PC-9 (cell line): ENCODE measurements around the gene MYO1G. TPM values are rescaled to one million over a fixed set of nuclear protein-coding genes. Genes with fewer than 3 reads are reported as not detected.

Experiments used
- BruUV-seq: library from RNA; stranded (reverse); fragments of 400-500 nt; replicated peaks from 2 replicates; lab custom pipeline; 2021; lab: Mats Ljungman, UMichigan
- CTCF ChIA-PET: fragments of 300-600 bp; sonication (Branson Sonifier 250); formaldehyde crosslinking; loops from one replicate; lab custom pipeline; 2022; ENCODE audit warnings: antibody characterized with exemption; lab: Charles Lee
- POLR2A ChIA-PET: fragments of 300-600 bp; sonication (Branson Sonifier 250); formaldehyde crosslinking; loops from one replicate; lab custom pipeline; 2022; ENCODE audit warnings: antibody characterized with exemption; ENCODE audit not compliant: unreplicated experiment; lab: Charles Lee
- DNase-seq, 2 experiments: peaks; one replicate each; pipeline versions ENCODE4 v3.0.0 to v3.0.0-alpha.2; 2015 to 2022; ENCODE audit warnings: mixed read lengths in 1 of 2
- H2AFZ ChIP-seq: fragments of 200-600 bp; sonication (generic); 2 replicates; pipeline ENCODE4 v1.8.1; 2017; ENCODE audit warnings: antibody characterized with exemption
- H3F3A ChIP-seq: fragments of 200-600 bp; sonication (generic); 2 replicates; pipeline ENCODE4 v1.8.1; 2017; ENCODE audit warnings: antibody characterized with exemption, mild to moderate bottlenecking, low read depth; ENCODE audit not compliant: insufficient read depth
- H3K27ac ChIP-seq: fragments of 200-600 bp; sonication (generic); 2 replicates; pipeline ENCODE4 v1.6.1; 2016; ENCODE audit warnings: mixed run types
- H3K27me3 ChIP-seq: fragments of 200-600 bp; sonication (generic); 2 replicates; pipeline ENCODE4 v1.6.1; 2016; ENCODE audit warnings: low read depth, mixed run types; ENCODE audit not compliant: insufficient read depth
- H3K36me3 ChIP-seq: fragments of 200-600 bp; sonication (generic); 2 replicates; pipeline ENCODE4 v1.6.1; 2016; ENCODE audit warnings: low read depth, mixed run types
- H3K4me1 ChIP-seq: fragments of 200-600 bp; sonication (generic); replicated peaks from 2 replicates; pipeline ENCODE4 v1.6.1; 2016; ENCODE audit warnings: mixed run types; ENCODE audit not compliant: insufficient read depth
- H3K4me2 ChIP-seq: fragments of 200-600 bp; sonication (generic); 2 replicates; pipeline ENCODE4 v1.6.1; 2017; ENCODE audit warnings: mixed run types
- H3K4me3 ChIP-seq: fragments of 200-600 bp; sonication (generic); 2 replicates; pipeline ENCODE4 v1.6.1; 2016; ENCODE audit warnings: mixed run types
- H3K79me2 ChIP-seq: fragments of 200-600 bp; sonication (generic); 2 replicates; pipeline ENCODE4 v1.6.1; 2017; ENCODE audit warnings: low read depth, mixed run types
- H3K9me2 ChIP-seq: fragments of 200-600 bp; sonication (generic); 2 replicates; pipeline ENCODE4 v1.8.1; 2017; ENCODE audit warnings: mild to moderate bottlenecking; ENCODE audit not compliant: insufficient read depth
- H3K9me3 ChIP-seq: fragments of 200-600 bp; sonication (generic); 2 replicates; pipeline ENCODE4 v1.8.1; 2016; ENCODE audit warnings: low read depth; ENCODE audit not compliant: insufficient read depth
- H4K20me1 ChIP-seq: fragments of 200-600 bp; sonication (generic); 2 replicates; pipeline ENCODE4 v1.8.1; 2017; ENCODE audit not compliant: insufficient read depth
- CTCF ChIP-seq: fragments of 200-600 bp; sonication (generic); conservative IDR thresholded peaks from 2 replicates; pipeline ENCODE4 v1.6.1; 2017; ENCODE audit warnings: mixed run types, antibody characterized with exemption, mild to moderate bottlenecking, moderate library complexity
- EZH2 ChIP-seq: fragments of 200-600 bp; sonication (generic); IDR thresholded peaks from 2 replicates; pipeline ENCODE4 v1.8.0; 2017; ENCODE audit warnings: antibody characterized with exemption, low read depth
- intact Hi-C: fragments of 100-400 bp; cut with micrococcal nuclease; formaldehyde crosslinking; loops from one replicate; pipeline ENCODE4 v1.10.0; 2022; ENCODE audit not compliant: unreplicated experiment
- total RNA-seq: library from RNA; stranded (reverse); gene quantifications from 2 replicates; pipeline ENCODE4 v1.2.3, GENCODE V29; 2021

Gene MYO1G
- total RNA-seq, 1 experiment from 2014 or later = 0.24 TPM

GRCh38 chr7:44961844-44962482 is 16.9 kb downstream of the MYO1G start:
- Histone ChIP-seq H3K36me3 (no peaks in the 10 kb centered on the region), H3K4me3 (no peak overlapping the region), H3K27ac (no peak overlapping the region), H3K4me1 (peaks cover 16% of the 10 kb centered on the region), H3F3A (peaks cover 12% of the 10 kb centered on the region; the same call in 1 of the 2 replicates), H3K79me2 (no peaks in the 10 kb centered on the region), H4K20me1 (no peaks in the 10 kb centered on the region), H3K27me3 (no peaks in the 10 kb centered on the region), H3K9me3 (no peaks in the 10 kb centered on the region), H2AFZ (no peak overlapping the region), H3K9me2 (no peaks in the 10 kb centered on the region), H3K4me2 (no peak overlapping the region)
- intact Hi-C loops = no loop called here
- no peak for TF ChIP-seq EZH2
- CTCF ChIA-PET = interaction anchor here (0.7 kb wide), 1 partner anchor 29 kb away, joined by 3 read pairs; no protein-coding TSS in a partner anchor
- POLR2A ChIA-PET = interaction anchor here (0.6 kb wide), 1 partner anchor 80 kb away, joined by 3 read pairs; no protein-coding TSS in a partner anchor
- no peak for DNase-seq
- BruUV-seq = no TSS peak

- Histone ChIP-seq H3F3A (peaks cover 12% of the 10 kb centered on the region; the same call in 1 of the 2 replicates), H3K27me3 (no peaks in the 10 kb centered on the region), H3K9me2 (no peaks in the 10 kb centered on the region), H3K36me3 (no peaks in the 10 kb centered on the region), H3K4me1 (peaks cover 9% of the 10 kb centered on the region; the same call in 1 of the 2 replicates), H3K27ac (no peak overlapping the region), H3K4me3 (no peak overlapping the region), H2AFZ (no peak overlapping the region), H3K79me2 (no peaks in the 10 kb centered on the region), H3K4me2 (no peak overlapping the region), H4K20me1 (no peaks in the 10 kb centered on the region), H3K9me3 (no peaks in the 10 kb centered on the region)
- no TSS peak for BruUV-seq
- POLR2A ChIA-PET = no interaction called here
- CTCF ChIA-PET = interaction anchor here (0.6 kb wide), 1 partner anchor 10 kb away, joined by 9 read pairs; no protein-coding TSS in a partner anchor
- DNase-seq = no peak
- TF ChIP-seq CTCF (no peak), EZH2 (no peak)
- intact Hi-C loops = no loop called here
These were observed 18.7 kb downstream of the MYO1G start for GRCh38 chr7:44960011-44960580.

GRCh38 chr7:44959433-44959951 is 19.3 kb downstream of the MYO1G start:
- Histone ChIP-seq H3K4me3 (no peak overlapping the region), H3K79me2 (no peaks in the 10 kb centered on the region), H3F3A (peaks cover 12% of the 10 kb centered on the region; the same call in 1 of the 2 replicates), H2AFZ (no peak overlapping the region), H3K4me2 (no peak overlapping the region), H3K27ac (no peak overlapping the region), H3K36me3 (no peaks in the 10 kb centered on the region), H3K27me3 (no peaks in the 10 kb centered on the region), H3K4me1 (peaks cover 9% of the 10 kb centered on the region; the same call in 1 of the 2 replicates), H3K9me2 (no peaks in the 10 kb centered on the region), H4K20me1 (no peaks in the 10 kb centered on the region), H3K9me3 (no peaks in the 10 kb centered on the region)
- intact Hi-C loops = no loop called here
- peak; percentile 74 for DNase-seq
- no TSS peak for BruUV-seq
- ChIA-PET CTCF (interaction anchor here (0.6 kb wide), 1 partner anchor 10 kb away, joined by 9 read pairs; no protein-coding TSS in a partner anchor), POLR2A (no interaction called here)
- TF ChIP-seq EZH2 = no peak
- no peak for TF ChIP-seq CTCF
